A549 (cell line): ENCODE measurements around the gene DEFB125. TPM values are rescaled to one million over a fixed set of nuclear protein-coding genes. Genes with fewer than 3 reads are reported as not detected.

Source experiments
- ATAC-seq, 2 experiments: fragments of 200-7000 bp in 1 of 2; fragments of >200 bp in 1 of 2; cut with Nextera tagmentation in 1 of 2; cut with Tn5 transposase in 1 of 2; 3 replicates each; pipeline versions ENCODE4 v1.8.0 to v1.9.1; 2018 to 2020; ENCODE audit warnings: mild to moderate bottlenecking in 1 of 2, moderate library complexity in 1 of 2
- CTCF ChIA-PET: fragments of 300-600 bp; sonication (Branson Sonifier 250); formaldehyde crosslinking; extraction: SDS; loops from one replicate; lab custom pipeline; 2021; ENCODE audit warnings: antibody characterized with exemption, inconsistent platforms; lab: Yijun Ruan, JAX
- POLR2A ChIA-PET: fragments of 350-600 bp; formaldehyde crosslinking; extraction: SDS; loops from one replicate; lab custom pipeline; 2021; ENCODE audit warnings: antibody characterized with exemption, inconsistent platforms; lab: Yijun Ruan, JAX
- DNase-seq, 2 experiments: peaks; one replicate each; pipeline versions ENCODE4 v3.0.0 to v3.0.0-alpha.2; 2011 to 2016; ENCODE audit warnings: low read depth in 1 of 2, low spot score in 1 of 2
- FAIRE-seq: peaks from 2 replicates; lab custom pipeline; 2011; peaks lifted over from hg19 to GRCh38; lab: Jason Lieb, UNC
- H3K27ac ChIP-seq, 2 experiments: fragments of >200 bp; sonication (Bioruptor Twin); formaldehyde crosslinking; 3 replicates each; pipeline ENCODE4 v1.5.1; 2016 to 2017
- H3K4me1 ChIP-seq: fragments of >200 bp; sonication (Bioruptor Twin); formaldehyde crosslinking; 3 replicates; pipeline ENCODE4 v1.6.1; 2016
- H3K4me2 ChIP-seq: fragments of >200 bp; sonication (Bioruptor Twin); formaldehyde crosslinking; 3 replicates; pipeline ENCODE4 v1.6.1; 2016
- H3K4me3 ChIP-seq: fragments of >200 bp; sonication (Bioruptor Twin); formaldehyde crosslinking; 3 replicates; pipeline ENCODE4 v1.5.1; 2016
- H3K9me3 ChIP-seq: fragments of >200 bp; sonication (Bioruptor Twin); formaldehyde crosslinking; 3 replicates; pipeline ENCODE4 v1.6.1; 2016
- BHLHE40 ChIP-seq: IDR thresholded peaks from 2 replicates; pipeline ENCODE4 v1.6.1; 2012; ENCODE audit warnings: low read depth, low read length, inconsistent platforms
- CTCF ChIP-seq: fragments of >200 bp; sonication (Bioruptor Twin); formaldehyde crosslinking; IDR thresholded peaks from 3 replicates; pipeline ENCODE4 v1.5.1; 2016
- E2F6 ChIP-seq: IDR thresholded peaks from 2 replicates; pipeline ENCODE4 v1.6.1; 2012; ENCODE audit warnings: low read depth, borderline replicate concordance
- ELK1 ChIP-seq: fragments of 150-350 bp; IDR thresholded peaks from 2 replicates; pipeline ENCODE4 v1.6.1; 2014; ENCODE audit warnings: low read depth, mild to moderate bottlenecking, low read length
- EP300 ChIP-seq, 2 experiments: fragments of >200 bp; sonication (Bioruptor Twin); formaldehyde crosslinking; IDR thresholded peaks; 2 replicates in 1 of 2; 3 replicates in 1 of 2; pipeline ENCODE4 v1.6.1; 2016 to 2017
- FOSB ChIP-seq: fragments of 250-450 bp; sonication (Bioruptor Pico); IDR thresholded peaks from 2 replicates; pipeline ENCODE4 v1.5.0; 2020; ENCODE audit warnings: mild to moderate bottlenecking, moderate library complexity
- FOSL2 ChIP-seq, 2 experiments: fragments of 450-650 bp in 1 of 2; fragments of >200 bp in 1 of 2; sonication (Bioruptor Twin) in 1 of 2; formaldehyde crosslinking; IDR thresholded peaks; 2 replicates each; pipeline versions ENCODE4 v1.5.0 to v1.6.1; 2016 to 2020; ENCODE audit warnings: mild to moderate bottlenecking in 1 of 2, moderate library complexity in 1 of 2
- HDAC2 ChIP-seq: fragments of 200-600 bp; sonication (generic); IDR thresholded peaks from 2 replicates; pipeline ENCODE4 v1.6.1; 2016
- HES2 ChIP-seq: fragments of >200 bp; sonication (Bioruptor Twin); formaldehyde crosslinking; IDR thresholded peaks from 2 replicates; pipeline ENCODE4 v1.6.1; 2016
- HOXA7 ChIP-seq: fragments of 250-450 bp; sonication (Bioruptor Pico); IDR thresholded peaks from 2 replicates; pipeline ENCODE4 v1.5.0; 2020; ENCODE audit warnings: mild to moderate bottlenecking, moderate library complexity
- HOXB5 ChIP-seq: fragments of 250-450 bp; sonication (Bioruptor Pico); IDR thresholded peaks from 2 replicates; pipeline ENCODE4 v1.5.0; 2020; ENCODE audit warnings: mild to moderate bottlenecking, moderate library complexity
- JUN ChIP-seq, 2 experiments: fragments of >200 bp; sonication (Bioruptor Twin); formaldehyde crosslinking; IDR thresholded peaks; 2 replicates in 1 of 2; 3 replicates in 1 of 2; pipeline ENCODE4 v1.6.1; 2016 to 2017
- JUNB ChIP-seq: fragments of >200 bp; sonication (Bioruptor Twin); formaldehyde crosslinking; IDR thresholded peaks from 2 replicates; pipeline ENCODE4 v1.6.1; 2016
- KDM1A ChIP-seq: fragments of 200-600 bp; sonication (generic); IDR thresholded peaks from 2 replicates; pipeline ENCODE4 v1.6.1; 2016; ENCODE audit warnings: low read depth, mild to moderate bottlenecking
- KDM5A ChIP-seq: fragments of 200-600 bp; sonication (generic); IDR thresholded peaks from 2 replicates; pipeline ENCODE4 v1.6.1; 2016; ENCODE audit warnings: antibody characterized with exemption, mild to moderate bottlenecking
- MAZ ChIP-seq: fragments of 150-350 bp; IDR thresholded peaks from 2 replicates; pipeline ENCODE4 v1.6.1; 2014; ENCODE audit warnings: antibody characterized with exemption, low read depth, low read length, borderline replicate concordance
- NR3C1 ChIP-seq: fragments of >200 bp; sonication (Bioruptor Twin); formaldehyde crosslinking; IDR thresholded peaks from 3 replicates; pipeline ENCODE4 v1.6.1; 2017
- PBX3 ChIP-seq: IDR thresholded peaks from 2 replicates; pipeline ENCODE4 v1.6.1; 2012
- RAD21 ChIP-seq, 2 experiments: fragments of >200 bp in 1 of 2; sonication (Bioruptor Twin) in 1 of 2; formaldehyde crosslinking in 1 of 2; IDR thresholded peaks in 1 of 2; conservative IDR thresholded peaks in 1 of 2; 2 replicates in 1 of 2; 3 replicates in 1 of 2; pipeline ENCODE4 v1.6.1; 2012 to 2018; ENCODE audit warnings: inconsistent platforms in 1 of 2
- RARB ChIP-seq: fragments of 250-450 bp; sonication (Bioruptor Pico); IDR thresholded peaks from 2 replicates; pipeline ENCODE4 v1.8.0; 2021; ENCODE audit warnings: mild to moderate bottlenecking, moderate library complexity
- RCOR1 ChIP-seq: fragments of 150-350 bp; IDR thresholded peaks from 2 replicates; pipeline ENCODE4 v1.6.1; 2014; ENCODE audit warnings: antibody characterized with exemption, low read length, low read depth
- SREBF2 ChIP-seq: fragments of 450-650 bp; IDR thresholded peaks from 2 replicates; pipeline ENCODE4 v1.6.1; 2014; ENCODE audit warnings: mild to moderate bottlenecking, moderate library complexity
- ZFP36 ChIP-seq: fragments of 450-650 bp; IDR thresholded peaks from 2 replicates; pipeline ENCODE4 v1.6.1; 2014; ENCODE audit warnings: borderline replicate concordance; ENCODE audit not compliant: partially characterized antibody
- ZSCAN20 ChIP-seq: fragments of 250-450 bp; sonication (Bioruptor Pico); IDR thresholded peaks from 2 replicates; pipeline ENCODE4 v1.8.0; 2022; ENCODE audit warnings: mild to moderate bottlenecking, moderate library complexity
- WGBS: methylation state at CpG from one replicate; pipeline ENCODE4 v1.1.6; 2017; ENCODE audit errors: missing lambda C conversion rate; 5-methylcytosine and 5-hydroxymethylcytosine counted together
- polyA plus RNA-seq, 4 experiments: library from polyadenylated mRNA; depleted of rRNA in 3 of 4; stranded (reverse); fragments of >200 nt; fragmentation: RNase III in 1 of 4; extraction: RNeasy Plus Mini Kit Qiagen cat#74134 plus additional on column Dnase treatment in 1 of 4; gene quantifications; 2 replicates in 3 of 4; 3 replicates in 1 of 4; pipeline ENCODE4 v1.2.3, GENCODE V29; 2011 to 2017

Gene DEFB125
- polyA plus RNA-seq, 2 of the 4 experiments (the other 2 are of a cell fraction) = not detected

GRCh38 chr20:64766-65322 is 22.6 kb upstream of the DEFB125 start:
- ATAC-seq = no peak
- FAIRE-seq = no peak
- no peak for DNase-seq
- H3K4me2 ChIP-seq = no peak overlapping the region
- ChIA-PET POLR2A (no interaction called here), CTCF (no interaction called here)
- H3K4me1 ChIP-seq = no peaks in the 10 kb centered on the region
- H3K27ac ChIP-seq = no peak overlapping the region
- peaks cover 26% of the 10 kb centered on the region for H3K9me3 ChIP-seq
- no peak overlapping the region for H3K4me3 ChIP-seq
- no peak for TF ChIP-seq NR3C1
- TF ChIP-seq JUNB = no peak
- WGBS = 12% methylated on average over 2 of the region's 2 CpGs

GRCh38 chr20:77231-77630 is 10.2 kb upstream of the DEFB125 start:
- ChIA-PET CTCF (no interaction called here), POLR2A (no interaction called here)
- DNase-seq (no peak), ATAC-seq (no peak), FAIRE-seq (no peak)
- Histone ChIP-seq H3K4me3 (no peak overlapping the region), H3K4me1 (no peaks in the 10 kb centered on the region), H3K27ac (no peak overlapping the region), H3K9me3 (no peaks in the 10 kb centered on the region; the same call in 2 of the 3 replicates), H3K4me2 (no peak overlapping the region)
- 6% methylated on average over 2 of the region's 2 CpGs for WGBS
- no peak for TF ChIP-seq HDAC2
- TF ChIP-seq HOXA7 (CRISPR knock-in tag) = no peak
- no peak for TF ChIP-seq FOSL2 (IDR thresholded peaks at IDR 0.05)
- no peak for TF ChIP-seq FOSL2 (CRISPR knock-in tag; IDR thresholded peaks at IDR 0.05)
- no peak for TF ChIP-seq KDM5A
- no peak for TF ChIP-seq RCOR1
- no peak for TF ChIP-seq PBX3
- no peak for TF ChIP-seq HOXB5
- TF ChIP-seq ZSCAN20 = no peak
- TF ChIP-seq CTCF = no peak
- TF ChIP-seq EP300 (IDR thresholded peaks at IDR 0.05) = no peak
- no peak for TF ChIP-seq RARB (CRISPR knock-in tag)
- no peak for TF ChIP-seq SREBF2
- TF ChIP-seq RAD21 (conservative IDR thresholded peaks at IDR 0.05 in 1 of 2, IDR thresholded peaks at IDR 0.05 in 1 of 2) = no peak
- TF ChIP-seq ZFP36 = no peak
- no peak for TF ChIP-seq HES2

GRCh38 chr20:78338-78737 is 9.1 kb upstream of the DEFB125 start:
- ChIA-PET CTCF (no interaction called here), POLR2A (no interaction called here)
- Histone ChIP-seq H3K9me3 (no peaks in the 10 kb centered on the region; the same call in 2 of the 3 replicates), H3K4me3 (no peak overlapping the region), H3K4me1 (no peaks in the 10 kb centered on the region), H3K4me2 (no peak overlapping the region), H3K27ac (no peak overlapping the region)
- FAIRE-seq = no peak
- no peak for TF ChIP-seq BHLHE40
- no peak for TF ChIP-seq E2F6
- no peak for TF ChIP-seq JUN (IDR thresholded peaks at IDR 0.05)
- no peak for TF ChIP-seq MAZ
- TF ChIP-seq FOSL2 (IDR thresholded peaks at IDR 0.05) = no peak
- no peak for TF ChIP-seq FOSL2 (CRISPR knock-in tag; IDR thresholded peaks at IDR 0.05)
- no peak for TF ChIP-seq FOSB (CRISPR knock-in tag)
- no peak for TF ChIP-seq ELK1
- TF ChIP-seq KDM1A = no peak
- no peak for ATAC-seq
- no peak for DNase-seq
